HG02840 (cell line): ENCODE measurements around the gene KIFAP3.
A peak's percentile ranks its signal among the peaks of the same experiment; 100 is the strongest.
"Not testable (repeated sequence)": the region's sequence is repeated elsewhere in the genome, so short reads cannot be mapped to it uniquely, and the experiment has no call there.

Source experiments
- ATAC-seq: cut with Tn5 transposase; IDR thresholded peaks from one replicate; pipeline ENCODE4 v1.9.1; 2021; ENCODE audit warnings: mild to moderate bottlenecking, moderate library complexity, moderate number of reproducible peaks; ENCODE audit not compliant: unreplicated experiment, low FRiP score

Gene KIFAP3

GRCh38 chr1:169892927-169893644 lies 181.4 kb downstream of the KIFAP3 start:
- ATAC-seq = peak; percentile 11

GRCh38 chr1:169892176-169892926 lies 182.1 kb downstream of the KIFAP3 start:
- ATAC-seq = no peak

GRCh38 chr1:169891539-169891885 lies 183.0 kb downstream of the KIFAP3 start:
- ATAC-seq = no peak

GRCh38 chr1:169890761-169891538 lies 183.5 kb downstream of the KIFAP3 start:
- ATAC-seq = peak; percentile 23

DNA sequence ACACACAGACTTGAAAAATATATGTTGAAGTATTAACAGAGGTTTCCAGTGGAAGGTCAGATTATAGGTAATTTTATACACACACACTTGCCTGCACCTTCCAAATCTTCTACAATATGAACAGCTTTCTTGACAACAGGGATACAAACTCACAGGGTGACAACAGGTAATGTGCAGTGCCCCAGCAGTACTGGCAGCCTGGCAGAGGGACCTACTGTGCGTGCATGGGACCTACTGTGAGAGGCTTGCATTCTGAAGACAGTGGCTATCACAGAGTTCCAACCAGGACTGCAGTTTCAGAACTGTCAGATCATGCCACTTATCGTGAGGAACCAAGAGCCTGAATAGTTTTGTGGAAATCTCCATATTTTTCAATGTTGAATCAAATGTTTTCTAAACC lies 184.6 kb downstream of the KIFAP3 start:
- ATAC-seq = no peak

DNA sequence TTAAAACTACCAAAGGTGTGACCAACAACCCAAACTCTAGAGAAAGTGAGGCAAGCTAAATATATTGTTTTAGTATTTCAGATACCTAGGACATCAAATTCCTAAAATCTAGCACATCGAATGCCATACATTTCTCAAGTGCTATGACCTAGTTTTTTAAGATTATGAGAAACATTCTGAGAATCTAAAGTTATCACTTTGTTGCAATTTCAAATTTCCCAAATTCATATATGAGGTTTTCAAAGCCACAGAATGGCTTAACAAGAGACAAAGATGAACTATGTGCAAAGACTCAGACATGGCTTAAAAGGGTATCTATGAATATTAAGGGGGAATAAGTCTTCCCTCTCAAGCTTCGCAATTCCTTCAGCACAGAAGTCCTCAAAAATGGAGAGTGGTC lies 187.6 kb downstream of the KIFAP3 start:
- no peak for ATAC-seq

DNA sequence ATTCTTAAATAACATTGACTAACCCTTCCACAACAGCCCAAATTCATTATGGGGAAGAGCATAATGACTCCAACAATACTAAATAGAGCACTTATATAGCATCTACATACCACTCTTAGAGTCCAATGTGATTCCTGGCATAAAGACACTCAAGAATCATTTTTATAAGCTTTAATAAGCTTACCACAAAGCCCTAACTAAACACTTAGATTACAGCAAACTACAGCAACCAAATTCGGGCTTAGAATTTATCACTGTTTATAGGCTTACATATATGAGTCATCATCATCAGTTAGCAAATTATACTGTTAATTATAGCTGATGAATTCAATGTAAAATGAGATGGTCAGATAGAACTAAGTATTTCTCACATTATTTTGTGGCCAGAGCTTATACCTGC lies 188.1 kb downstream of the KIFAP3 start:
- ATAC-seq = no peak

GRCh38 chr1:169885207-169885606 lies 189.3 kb downstream of the KIFAP3 start:
- no peak for ATAC-seq

DNA sequence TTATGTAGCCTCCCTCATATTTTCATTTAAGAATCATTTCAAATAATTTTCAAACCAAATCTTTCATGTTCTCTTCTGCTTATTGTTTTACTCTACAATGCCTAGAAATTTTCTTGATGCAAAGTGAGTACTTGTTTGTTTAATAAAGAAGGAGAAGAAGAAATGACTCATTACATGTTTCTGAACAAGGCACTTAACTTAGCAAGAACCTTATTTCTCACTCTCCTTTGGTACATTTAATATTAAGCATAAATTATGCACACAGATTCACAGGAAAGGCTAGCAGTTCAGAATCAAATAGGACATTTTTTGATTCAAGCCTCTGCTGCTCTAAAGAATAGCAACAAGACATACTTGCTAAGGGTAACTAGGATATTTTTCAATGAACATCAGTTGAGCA lies 189.9 kb downstream of the KIFAP3 start:
- no peak for ATAC-seq

GRCh38 chr1:169882039-169882511 lies 192.4 kb downstream of the KIFAP3 start:
- ATAC-seq = no peak

GRCh38 chr1:169879034-169879840 lies 195.3 kb downstream of the KIFAP3 start:
- no peak for ATAC-seq

- no peak for ATAC-seq
Observed at GRCh38 chr1:169878498-169878897, 196.0 kb downstream of the KIFAP3 start.

DNA sequence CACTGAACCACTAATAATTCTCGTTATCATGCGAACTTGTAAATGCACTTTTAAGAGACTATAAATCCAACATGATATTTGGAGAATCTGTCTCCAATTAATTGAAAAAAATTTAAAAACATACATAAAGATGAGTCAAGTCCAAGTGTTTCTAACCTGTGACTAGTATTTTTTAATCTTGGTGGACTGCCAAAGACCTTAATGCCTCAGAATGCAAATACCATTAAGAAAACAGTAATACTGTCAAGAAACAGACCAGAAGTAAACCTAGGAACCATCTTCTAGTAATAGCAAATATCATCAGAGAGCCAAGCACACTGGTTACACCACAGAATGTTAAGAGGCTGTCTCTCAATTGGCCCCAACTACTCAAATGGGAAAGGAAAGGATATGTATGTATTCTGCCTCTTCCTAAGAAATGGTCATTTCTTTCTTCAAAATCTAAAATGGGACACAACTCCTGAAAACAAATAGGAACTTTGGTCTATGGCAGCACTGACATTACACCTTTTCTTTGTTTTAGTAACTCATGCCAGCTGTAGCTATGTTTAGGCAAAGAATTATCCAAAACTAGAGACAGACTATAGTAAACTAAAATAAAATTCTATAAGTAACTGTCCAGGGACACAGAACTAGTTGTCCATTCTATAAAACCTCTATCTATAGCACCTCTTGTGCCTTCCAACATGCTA lies 196.5 kb downstream of the KIFAP3 start:
- ATAC-seq = no peak

DNA sequence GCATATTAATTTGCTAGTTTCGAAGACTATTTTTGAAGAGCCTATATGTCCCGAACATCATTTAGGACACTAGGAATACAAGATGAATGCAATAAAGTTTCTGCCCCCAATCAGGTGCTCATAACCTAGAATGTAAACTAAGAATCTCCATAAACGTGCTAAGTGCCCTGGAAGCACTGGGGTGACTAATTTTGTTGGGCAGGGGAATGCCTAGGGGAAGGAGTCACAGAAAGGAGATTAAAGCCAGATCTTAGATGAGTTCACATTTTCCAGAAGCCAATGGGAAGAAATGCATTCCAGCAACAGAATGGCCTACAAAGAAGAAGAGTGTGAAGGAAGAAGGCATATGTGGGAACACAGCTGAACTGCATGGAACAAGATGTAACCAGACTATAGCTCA lies 200.3 kb downstream of the KIFAP3 start:
- no peak for ATAC-seq

- ATAC-seq = no peak
Observed at GRCh38 chr1:169873582-169874199, 200.8 kb downstream of the KIFAP3 start.

- ATAC-seq = no peak
Observed at GRCh38 chr1:169872906-169873305, 201.6 kb downstream of the KIFAP3 start.

DNA sequence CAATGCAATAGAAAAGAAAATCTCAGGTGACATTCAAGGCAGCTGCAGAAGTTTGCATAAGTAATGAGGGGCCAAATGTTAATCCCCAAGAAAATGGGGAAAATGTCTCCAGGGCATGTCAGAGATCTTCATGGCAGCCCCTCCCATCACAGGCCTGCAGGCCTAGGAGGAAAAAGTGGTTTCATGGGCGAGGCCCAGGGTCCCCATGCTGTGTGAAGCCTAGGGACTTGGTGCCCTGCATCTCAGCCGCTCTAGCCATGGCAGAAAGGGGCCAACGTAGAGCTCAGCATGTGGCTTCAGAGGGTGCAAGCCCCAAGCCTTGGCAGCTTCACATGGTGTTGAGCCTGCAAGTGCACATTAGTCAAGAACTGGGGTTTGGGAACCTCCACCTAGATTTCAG lies 202.5 kb downstream of the KIFAP3 start:
- not testable (repeated sequence) for ATAC-seq
